Right ventricle myocardium superior (tissue), 1 donor: Measurements from ENCODE around the gene MOSPD2. TPM values are rescaled to one million over a fixed set of nuclear protein-coding genes. Genes with fewer than 3 reads are reported as not detected.
A peak's percentile ranks its signal among the peaks of the same experiment; 100 is the strongest.

Experiments
- ATAC-seq: fragments of 200-7000 bp; cut with Tn5 transposase; one replicate; pipeline ENCODE4 v1.9.1; 2020; ENCODE audit warnings: mild to moderate bottlenecking; ENCODE audit not compliant: poor library complexity
- DNase-seq: peaks from one replicate; pipeline ENCODE4 v3.0.0-alpha.2; 2020
- intact Hi-C: fragments of 100-400 bp; cut with DNase I; formaldehyde crosslinking; loops from one replicate; pipeline ENCODE4 v1.11.2; 2022
- total RNA-seq: library from RNA; stranded (reverse); fragmentation: NEBNext Ultra II Directional; extraction: Animal tissue kit (Norgen Biotek cat#: 25700); gene quantifications from one replicate; pipeline ENCODE4 v1.2.1, GENCODE V29; 2021
- donor health status: DM: no; HTN: yes; CAD: no; lungs with severe emphysema.

Gene MOSPD2
- total RNA-seq, 1 donor from 2014 or later, result 4.5 TPM

GRCh38 chrX:14899607-14900006, 26.4 kb downstream of the MOSPD2 start:
- ATAC-seq (no peak), DNase-seq (no peak)
- intact Hi-C loops, result no loop called here

GRCh38 chrX:14902537-14902936, 29.3 kb downstream of the MOSPD2 start:
- DNase-seq (no peak), ATAC-seq (no peak)
- intact Hi-C loops, result no loop called here

DNA sequence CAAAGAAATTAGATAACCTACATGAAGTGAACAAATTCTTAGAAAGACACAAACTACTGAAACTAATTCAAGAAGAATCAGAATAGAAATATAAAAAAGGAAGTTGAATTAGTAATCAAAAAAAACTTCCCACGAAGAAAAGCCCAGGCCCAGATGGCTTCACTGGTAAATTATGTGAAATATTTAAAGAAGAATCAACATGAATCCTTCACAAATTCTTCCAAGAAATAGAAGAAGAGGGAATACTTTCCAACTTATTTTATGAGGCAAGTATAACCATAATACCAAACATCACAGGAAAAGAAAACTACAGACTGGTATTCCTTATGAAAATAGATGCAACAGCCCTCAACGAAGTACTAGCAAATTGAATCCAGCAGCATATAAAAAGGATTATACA, 30.7 kb downstream of the MOSPD2 start:
- intact Hi-C loops, result no loop called here
- no peak for ATAC-seq
- DNase-seq, result no peak

- ATAC-seq (no peak), DNase-seq (no peak)
- intact Hi-C loops, result no loop called here
These were observed 40.0 kb downstream of the MOSPD2 start for GRCh38 chrX:14913241-14913640.

DNA sequence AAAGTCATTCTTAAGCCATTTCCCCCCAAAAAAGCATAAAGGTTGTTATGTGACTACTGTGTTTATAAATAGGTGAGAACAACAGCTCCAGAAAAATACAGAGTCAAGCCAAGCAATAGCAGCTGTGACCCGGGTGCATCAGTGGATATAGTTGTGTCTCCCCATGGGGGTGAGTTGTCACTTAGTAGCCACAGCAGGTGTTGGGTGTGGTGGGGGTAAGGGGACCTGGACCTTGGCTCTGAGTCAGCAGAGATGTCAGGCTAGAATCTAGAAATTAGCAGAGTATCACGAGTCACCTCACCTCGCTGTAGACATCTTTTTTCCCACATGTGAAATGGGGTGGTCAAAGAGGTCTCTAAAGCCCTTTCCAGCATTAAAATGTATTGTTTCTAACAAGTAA, 42.4 kb downstream of the MOSPD2 start:
- no peak for ATAC-seq
- DNase-seq, result no peak
- intact Hi-C loops, result no loop called here

- intact Hi-C loops, result no loop called here
- DNase-seq, result no peak
- ATAC-seq, result no peak
These were observed 42.9 kb downstream of the MOSPD2 start for GRCh38 chrX:14916017-14916674.

GRCh38 chrX:14919407-14919806, 46.2 kb downstream of the MOSPD2 start:
- ATAC-seq (no peak), DNase-seq (no peak)
- intact Hi-C loops, result no loop called here

GRCh38 chrX:14920196-14920595, 47.0 kb downstream of the MOSPD2 start:
- ATAC-seq, result no peak
- no peak for DNase-seq
- intact Hi-C loops, result no loop called here

DNA sequence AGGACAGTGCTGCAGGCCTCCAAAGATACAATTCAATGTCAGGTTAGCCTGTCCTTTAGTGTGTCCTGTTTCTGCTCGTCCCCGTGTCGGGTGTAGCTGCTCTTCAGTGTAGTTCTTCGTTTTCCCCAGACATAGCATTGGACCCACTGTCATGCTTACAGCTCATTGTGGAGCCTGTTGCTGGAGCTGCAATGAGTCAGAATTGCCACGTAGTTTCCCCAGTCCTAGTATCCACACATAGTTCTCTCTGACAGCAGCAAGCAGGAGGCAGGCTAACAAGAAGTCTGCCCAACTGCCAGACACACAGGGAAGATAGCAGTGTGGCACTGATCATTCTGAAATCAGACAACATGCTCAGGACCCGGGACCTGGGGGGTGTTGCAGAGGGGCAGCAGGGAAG, 49.2 kb downstream of the MOSPD2 start:
- DNase-seq (no peak), ATAC-seq (no peak)
- intact Hi-C loops, result no loop called here

- no peak for DNase-seq
- intact Hi-C loops, result no loop called here
These were observed 50.5 kb downstream of the MOSPD2 start for GRCh38 chrX:14923761-14924160.

GRCh38 chrX:14926471-14926870, 53.2 kb downstream of the MOSPD2 start:
- ATAC-seq, result no peak
- intact Hi-C loops, result no loop called here
- DNase-seq, result no peak

More at GRCh38 chrX:14923761-14924160, 50.5 kb downstream of the MOSPD2 start:
- no peak for ATAC-seq

GRCh38 chrX:14927401-14927800, 54.2 kb downstream of the MOSPD2 start:
- ATAC-seq (no peak), DNase-seq (no peak)
- intact Hi-C loops, result no loop called here

- intact Hi-C loops, result no loop called here
- ATAC-seq (no peak), DNase-seq (no peak)
These were observed 57.4 kb downstream of the MOSPD2 start for GRCh38 chrX:14930663-14931062.

- intact Hi-C loops, result no loop called here
- DNase-seq (no peak), ATAC-seq (no peak)
These were observed 58.9 kb downstream of the MOSPD2 start for GRCh38 chrX:14932136-14932535.

DNA sequence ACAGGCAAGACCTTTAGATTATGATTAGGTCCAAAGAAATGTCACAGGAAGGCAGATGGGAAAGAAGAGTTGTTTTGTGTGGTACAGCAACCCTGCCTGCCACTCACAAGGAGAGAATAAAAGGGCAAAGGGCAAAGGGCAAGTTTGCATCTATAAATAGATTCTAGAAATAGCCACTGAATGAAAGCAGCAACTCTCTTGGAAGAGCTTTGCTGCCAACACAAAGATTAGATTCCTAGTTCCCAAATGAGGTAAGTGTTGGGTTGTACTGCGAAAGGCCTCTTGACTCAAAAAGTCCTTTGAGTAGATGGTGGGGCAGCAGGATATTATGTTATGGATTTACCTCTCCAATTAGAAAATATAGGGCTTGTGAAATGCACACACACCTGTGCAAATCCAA, 61.2 kb downstream of the MOSPD2 start:
- ATAC-seq (peak; percentile 51), DNase-seq (no peak)
- intact Hi-C loops, result no loop called here

- DNase-seq (no peak), ATAC-seq (no peak)
- intact Hi-C loops, result no loop called here
These were observed 63.3 kb downstream of the MOSPD2 start for GRCh38 chrX:14936561-14936960.

DNA sequence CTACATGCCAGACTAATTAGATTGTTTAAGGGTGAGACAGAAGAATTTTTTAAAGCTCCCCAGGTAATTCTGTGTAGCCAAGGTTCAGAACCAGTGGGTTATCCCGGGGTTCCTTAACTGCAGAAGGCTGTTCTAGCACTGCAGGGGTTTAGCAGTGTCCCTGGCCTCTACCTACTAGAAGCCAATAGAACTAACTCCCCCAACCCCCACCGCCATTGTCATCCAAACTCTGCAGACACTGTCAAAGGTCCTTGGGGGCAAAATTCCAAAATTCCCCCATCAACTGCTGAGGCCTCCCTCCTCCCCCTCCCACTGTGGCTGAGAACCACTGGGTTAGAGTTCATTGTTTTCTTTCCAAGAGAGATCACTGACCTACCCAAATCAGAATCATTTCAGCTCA, 66.4 kb downstream of the MOSPD2 start:
- no peak for ATAC-seq
- intact Hi-C loops, result no loop called here
- DNase-seq, result no peak

DNA sequence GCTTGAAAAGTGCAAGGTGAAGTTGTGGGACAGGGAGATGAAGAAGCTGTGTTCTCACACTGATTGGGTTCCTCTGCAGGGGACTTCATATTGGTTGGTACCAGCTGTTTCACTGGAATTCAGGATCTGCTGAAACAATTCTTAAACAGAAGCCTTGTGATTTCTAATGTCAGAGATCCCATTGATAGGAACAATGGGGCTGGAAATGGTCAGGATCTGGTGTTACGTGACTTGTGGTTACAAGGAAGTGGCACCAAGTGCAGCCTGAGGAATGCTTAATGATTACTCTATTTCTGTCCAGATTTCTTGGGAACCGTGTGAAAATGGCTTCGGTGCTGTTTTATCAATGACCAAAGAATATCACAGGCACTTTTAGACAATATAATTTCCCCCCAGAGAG, 68.1 kb downstream of the MOSPD2 start:
- no peak for ATAC-seq
- intact Hi-C loops, result no loop called here
- no peak for DNase-seq

GRCh38 chrX:14942341-14942740, 69.1 kb downstream of the MOSPD2 start:
- ATAC-seq (no peak), DNase-seq (no peak)
- intact Hi-C loops, result no loop called here

GRCh38 chrX:14943962-14944361, 70.7 kb downstream of the MOSPD2 start:
- no peak for ATAC-seq
- intact Hi-C loops, result no loop called here

GRCh38 chrX:14946606-14947155, 73.5 kb downstream of the MOSPD2 start:
- intact Hi-C loops, result no loop called here
- ATAC-seq, result no peak
- no peak for DNase-seq

More at GRCh38 chrX:14943962-14944361, 70.7 kb downstream of the MOSPD2 start:
- no peak for DNase-seq
